ENCODE measurements around the gene NPEPPS. TPM values are rescaled to one million over a fixed set of nuclear protein-coding genes. Genes with fewer than 3 reads are reported as not detected.

Gene NPEPPS
- polyA plus RNA-seq, 5 donors: 122 to 226 (median 172) TPM

- no peak for DNase-seq
Measured at GRCh38 chr17:47654991-47655390, 124.1 kb downstream of the NPEPPS start.

GRCh38 chr17:47660064-47660492 lies 129.2 kb downstream of the NPEPPS start:
- no peak for DNase-seq

GRCh38 chr17:47663912-47664623 lies 133.2 kb downstream of the NPEPPS start:
- DNase-seq: peak; percentile 34 to 51

- no peak for DNase-seq
Measured at GRCh38 chr17:47664624-47664941, 133.7 kb downstream of the NPEPPS start.

- DNase-seq: no peak
Measured at GRCh38 chr17:47665655-47666054, 134.7 kb downstream of the NPEPPS start.

- no peak for DNase-seq
Measured at GRCh38 chr17:47669081-47669480, 138.2 kb downstream of the NPEPPS start.

GRCh38 chr17:47670064-47670463 lies 139.2 kb downstream of the NPEPPS start:
- DNase-seq: no peak

Other genes starting within 250 kb of the NPEPPS start
- 10 to 100 TPM in 3 of 5 donors, 1 to 10 TPM in 2; 8.6 to 12.7 (median 10.2) TPM for gene EFCAB13, start 207.2 kb upstream of the NPEPPS start, polyA plus RNA-seq (ENCODE audit: insufficient read depth in 1 of 5, insufficient read length in 5 of 5, low replicate concordance in 1 of 5)
- gene KPNB1, start 118.8 kb downstream of the NPEPPS start, polyA plus RNA-seq (ENCODE audit: insufficient read depth in 1 of 5, insufficient read length in 5 of 5, low replicate concordance in 1 of 5): 100 to 1,000 TPM; 183 to 266 (median 224) TPM
- 10 to 100 TPM; 19.4 to 32.4 (median 29.4) TPM for gene TBKBP1, start 163.1 kb downstream of the NPEPPS start, polyA plus RNA-seq (ENCODE audit: insufficient read depth in 1 of 5, insufficient read length in 5 of 5, low replicate concordance in 1 of 5)
- gene TBX21, start 202.1 kb downstream of the NPEPPS start, polyA plus RNA-seq (ENCODE audit: insufficient read depth in 1 of 5, insufficient read length in 5 of 5, low replicate concordance in 1 of 5): under 1 TPM; 0.09 to 0.64 (median 0.27) TPM

Data from right lung (tissue), 5 donors.